ENCODE data around the gene ZNF888.
A peak's percentile ranks its signal among the peaks of the same experiment; 100 is the strongest.
"Not testable (repeated sequence)": the region's sequence is repeated elsewhere in the genome, so short reads cannot be mapped to it uniquely, and the experiment has no call there.

ZNF888 gene

DNA sequence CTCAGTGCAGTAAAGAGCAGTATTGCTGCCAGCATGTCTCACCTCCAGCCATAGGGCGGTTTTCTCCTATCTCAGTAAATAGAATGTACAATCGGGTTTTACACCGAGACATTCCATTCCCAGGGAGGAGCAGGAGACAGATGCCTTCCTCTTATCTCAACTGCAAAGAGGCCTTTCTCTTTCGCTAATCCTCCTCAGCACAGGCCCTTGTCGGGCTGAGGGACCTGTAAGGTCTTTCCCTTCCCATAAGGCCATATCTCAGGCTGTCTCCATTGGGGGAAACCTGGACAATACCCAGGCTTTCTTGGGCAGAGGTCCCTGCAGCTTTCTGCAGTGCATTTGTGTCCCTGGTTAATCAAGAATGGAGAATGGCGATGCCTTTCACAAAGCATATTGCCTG, 50.2 kb downstream of the ZNF888 start:
- not testable (repeated sequence) for DNase-seq (ENCODE audit: low spot score)

GRCh38 chr19:52871466-52871865, 51.8 kb downstream of the ZNF888 start:
- DNase-seq (ENCODE audit: low spot score), result no peak

- not testable (repeated sequence) for DNase-seq (ENCODE audit: low spot score)
Observed at GRCh38 chr19:52868031-52868430, 55.2 kb downstream of the ZNF888 start.

- DNase-seq (ENCODE audit: low spot score), result peak; percentile 74
Observed at GRCh38 chr19:52857378-52858191, 65.6 kb downstream of the ZNF888 start, which contains the start of gene ZNF468. TSS of gene ZNF468 (minus strand) at chr19:52857619. CDS start at chr19:52854272, 3,347 bp downstream.

GRCh38 chr19:52856540-52857377, 66.5 kb downstream of the ZNF888 start:
- not testable (repeated sequence) for DNase-seq (ENCODE audit: low spot score)
